Dendritic cell treated with granulocyte-macrophage colony-stimulating factor and Interleukin-4, amounts not matched to agents 40 ng/mL and 50 ng/mL, for 4 days (primary cell): ENCODE data around the gene SENP2.
"Not testable (repeated sequence)": the region's sequence is repeated elsewhere in the genome, so short reads cannot be mapped to it uniquely, and the experiment has no call there.

Experiments
- H3K27ac Mint-ChIP-seq: one replicate; pipeline ENCODE4 v1.8.0; 2022; ENCODE audit warnings: mild to moderate bottlenecking, mixed read lengths
- H3K27me3 Mint-ChIP-seq: one replicate; pipeline ENCODE4 v1.8.0; 2022; ENCODE audit warnings: mild to moderate bottlenecking, mixed read lengths
- H3K36me3 Mint-ChIP-seq: one replicate; pipeline ENCODE4 v1.8.0; 2022; ENCODE audit warnings: low read depth, mixed read lengths
- H3K4me1 Mint-ChIP-seq: one replicate; pipeline ENCODE4 v1.8.0; 2022; ENCODE audit warnings: low read depth, mixed read lengths
- H3K4me3 Mint-ChIP-seq: one replicate; pipeline ENCODE4 v1.8.0; 2022; ENCODE audit warnings: mild to moderate bottlenecking, moderate library complexity, mixed read lengths
- H3K9me3 Mint-ChIP-seq: one replicate; pipeline ENCODE4 v1.8.0; 2022; ENCODE audit warnings: mixed read lengths
- intact Hi-C: fragments of 100-400 bp; cut with micrococcal nuclease; formaldehyde crosslinking; loops from one replicate; pipeline ENCODE4 v1.15.0; 2022

Gene SENP2

DNA sequence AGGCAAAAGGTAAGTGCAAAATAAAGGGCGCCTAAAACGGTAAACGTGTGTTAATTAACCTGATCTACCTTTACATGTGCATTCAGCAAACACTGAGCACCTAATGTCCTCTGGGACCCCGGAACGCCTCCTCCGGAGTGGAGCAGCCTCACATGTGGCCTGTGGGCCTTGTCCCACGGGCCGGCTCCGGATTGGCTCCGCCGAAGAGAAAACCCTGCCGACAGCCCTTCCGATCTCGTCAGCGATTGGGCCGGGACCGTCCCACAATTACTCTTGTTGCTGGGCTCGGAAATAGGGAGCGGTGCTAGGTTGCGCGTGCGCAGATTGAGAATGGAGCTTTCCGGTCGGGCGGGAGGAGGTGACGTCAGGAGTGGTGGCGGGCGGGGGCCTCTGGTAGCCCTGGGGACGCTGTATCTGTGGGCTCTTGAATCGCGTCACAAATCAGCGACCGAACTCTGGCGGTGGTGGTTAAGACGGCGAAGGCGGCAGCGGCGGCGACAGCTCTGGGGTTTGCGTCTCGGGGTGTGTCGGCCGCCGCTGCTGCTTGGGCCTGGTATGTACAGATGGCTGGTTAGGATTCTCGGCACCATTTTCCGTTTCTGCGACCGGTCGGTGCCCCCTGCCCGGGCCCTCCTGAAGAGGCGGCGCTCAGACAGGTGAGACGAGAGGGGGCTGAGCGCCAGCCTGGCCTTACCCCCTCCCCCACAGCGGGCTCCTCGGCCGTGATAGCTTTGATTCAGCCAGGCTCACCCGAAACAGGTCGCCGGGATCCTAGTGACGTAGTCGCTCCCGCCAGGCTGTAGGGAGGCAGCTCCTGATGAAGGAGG lies at the start of gene SENP2:
SENP2 (plus strand) TSS at position 437 of the 827 bp plus-strand sequence; CDS start at position 556, 119 bp downstream.
- no peaks in the 10 kb centered on the region for H3K27me3 Mint-ChIP-seq
- intact Hi-C loops, result no loop called here
- H3K9me3 Mint-ChIP-seq, result no peaks in the 10 kb centered on the region
- peaks cover 18% of the 10 kb centered on the region for H3K36me3 Mint-ChIP-seq
- H3K4me3 Mint-ChIP-seq, result peak within 1 kb of the TSS; percentile 87
- H3K4me1 Mint-ChIP-seq, result peaks cover 24% of the 10 kb centered on the region
- H3K27ac Mint-ChIP-seq, result peak within 1 kb of the TSS; percentile 98

GRCh38 chr3:185537369-185537970 lies 48.6 kb upstream of the SENP2 start:
- no peaks in the 10 kb centered on the region for H3K9me3 Mint-ChIP-seq
- peak overlapping the region; percentile 72 for H3K27ac Mint-ChIP-seq
- H3K4me1 Mint-ChIP-seq, result peaks cover 12% of the 10 kb centered on the region
- peaks cover 7% of the 10 kb centered on the region for H3K27me3 Mint-ChIP-seq
- intact Hi-C loops, result no loop called here
- H3K4me3 Mint-ChIP-seq, result no peak overlapping the region
- no peaks in the 10 kb centered on the region for H3K36me3 Mint-ChIP-seq

DNA sequence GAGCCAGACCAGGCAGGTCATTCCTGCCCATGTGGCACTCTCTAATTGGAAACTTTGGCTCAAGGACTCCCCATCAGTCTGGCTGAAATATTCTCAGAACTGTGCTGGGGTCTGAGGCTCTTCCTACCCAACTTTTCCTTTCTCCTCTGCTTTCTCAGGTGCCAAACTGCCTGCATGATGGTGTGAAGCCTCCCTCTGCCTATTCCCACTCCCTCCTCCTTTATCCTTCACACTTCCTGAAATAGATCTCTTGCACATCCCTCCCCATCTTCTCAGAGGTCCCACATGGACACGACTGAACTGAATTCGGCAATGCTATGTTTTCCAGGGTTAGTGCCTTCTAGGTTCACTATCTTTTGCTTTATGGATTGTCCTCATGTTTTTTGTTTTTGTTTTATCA lies 46.2 kb upstream of the SENP2 start:
- peaks cover 12% of the 10 kb centered on the region for H3K4me1 Mint-ChIP-seq
- intact Hi-C loops, result no loop called here
- no peaks in the 10 kb centered on the region for H3K9me3 Mint-ChIP-seq
- H3K4me3 Mint-ChIP-seq, result no peak overlapping the region
- no peaks in the 10 kb centered on the region for H3K36me3 Mint-ChIP-seq
- peaks cover 7% of the 10 kb centered on the region for H3K27me3 Mint-ChIP-seq
- H3K27ac Mint-ChIP-seq, result peak overlapping the region; percentile 6

- intact Hi-C loops, result no loop called here
- Mint-ChIP-seq H3K4me1 (peaks cover 12% of the 10 kb centered on the region), H3K27ac (no peak overlapping the region), H3K4me3 (no peak overlapping the region), H3K9me3 (no peaks in the 10 kb centered on the region), H3K27me3 (peaks cover 7% of the 10 kb centered on the region), H3K36me3 (no peaks in the 10 kb centered on the region)
These were observed 45.4 kb upstream of the SENP2 start for GRCh38 chr3:185540695-185541094.

DNA sequence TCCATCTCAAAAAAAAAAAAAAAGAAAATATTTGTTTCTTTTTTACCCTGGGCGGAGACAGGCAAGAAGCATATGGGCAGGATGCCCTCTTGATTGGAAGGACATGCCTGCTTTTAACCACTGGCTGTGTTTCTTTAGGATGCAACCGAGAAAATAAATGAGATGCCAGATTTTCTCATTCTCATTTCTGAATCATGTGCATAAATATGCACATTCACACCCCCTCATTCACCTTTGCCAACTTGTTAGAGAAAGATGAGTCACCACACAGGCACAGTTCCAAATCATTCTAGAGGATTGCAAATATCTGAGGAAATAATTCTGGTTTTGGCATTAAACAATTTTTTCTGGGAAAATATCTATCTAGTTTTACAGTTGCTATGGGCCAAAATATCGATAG lies 37.0 kb upstream of the SENP2 start:
- H3K9me3 Mint-ChIP-seq, result no peaks in the 10 kb centered on the region
- no peak overlapping the region for H3K27ac Mint-ChIP-seq
- H3K36me3 Mint-ChIP-seq, result no peaks in the 10 kb centered on the region
- H3K4me3 Mint-ChIP-seq, result no peak overlapping the region
- no peaks in the 10 kb centered on the region for H3K4me1 Mint-ChIP-seq
- no peaks in the 10 kb centered on the region for H3K27me3 Mint-ChIP-seq
- intact Hi-C loops, result no loop called here

DNA sequence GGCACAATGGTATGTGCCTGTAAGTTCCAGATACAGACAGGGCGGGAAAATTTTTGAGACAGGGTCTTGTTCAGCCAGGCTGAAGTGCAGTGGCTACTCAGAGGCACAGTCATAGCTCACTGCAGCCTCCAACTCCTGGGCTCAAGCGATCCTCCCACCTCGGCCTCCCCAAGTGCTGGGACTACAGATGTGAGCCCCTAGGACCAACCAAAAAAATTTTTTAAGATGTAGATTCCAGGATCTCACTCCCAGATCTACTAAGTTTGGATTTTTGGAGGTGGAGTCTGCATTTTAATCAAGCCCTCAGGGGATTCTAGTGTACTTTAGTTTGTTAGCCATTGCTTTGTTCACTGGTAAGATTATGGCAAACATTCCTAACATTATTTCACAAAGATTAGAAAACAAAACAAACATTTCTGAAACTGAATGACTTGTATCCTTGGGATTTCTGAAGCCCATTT lies 36.4 kb upstream of the SENP2 start:
- Mint-ChIP-seq H3K27ac (no peak overlapping the region), H3K27me3 (no peaks in the 10 kb centered on the region), H3K9me3 (no peaks in the 10 kb centered on the region), H3K4me1 (no peaks in the 10 kb centered on the region), H3K36me3 (no peaks in the 10 kb centered on the region), H3K4me3 (no peak overlapping the region)
- intact Hi-C loops, result no loop called here

- no peaks in the 10 kb centered on the region for H3K36me3 Mint-ChIP-seq
- H3K27ac Mint-ChIP-seq, result no peak within 1 kb of the TSS
- H3K4me1 Mint-ChIP-seq, result no peaks in the 10 kb centered on the region
- no peaks in the 10 kb centered on the region for H3K27me3 Mint-ChIP-seq
- no peak within 1 kb of the TSS for H3K4me3 Mint-ChIP-seq
- intact Hi-C loops, result no loop called here
- H3K9me3 Mint-ChIP-seq, result no peaks in the 10 kb centered on the region
These were observed 33.7 kb upstream of the SENP2 start, which contains the start of gene LIPH for GRCh38 chr3:185552358-185552877. TSS of gene LIPH (minus strand) at chr3:185552588. CDS start at chr3:185552471, 117 bp downstream.

DNA sequence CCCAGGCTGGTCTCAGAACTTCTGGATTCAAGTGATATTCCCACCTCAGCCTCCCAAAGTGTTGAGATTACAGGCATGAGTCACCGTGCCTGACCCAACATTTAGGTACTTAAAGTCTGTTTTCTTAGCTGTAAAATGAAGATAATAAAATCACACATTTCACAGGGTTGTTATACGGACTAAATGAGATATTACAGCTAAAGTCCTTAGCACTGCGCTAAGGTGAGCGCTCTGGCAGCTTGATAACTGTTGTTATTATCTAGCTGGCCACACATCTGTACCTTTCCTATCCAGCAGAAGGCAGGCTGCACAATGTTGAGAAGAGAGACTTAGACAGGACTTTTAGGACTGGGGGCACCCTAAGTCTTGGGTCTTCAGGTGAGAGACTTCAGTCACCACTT lies 31.0 kb upstream of the SENP2 start:
- H3K9me3 Mint-ChIP-seq, result no peaks in the 10 kb centered on the region
- intact Hi-C loops, result no loop called here
- H3K4me1 Mint-ChIP-seq, result peaks cover 7% of the 10 kb centered on the region
- no peak overlapping the region for H3K27ac Mint-ChIP-seq
- no peaks in the 10 kb centered on the region for H3K36me3 Mint-ChIP-seq
- H3K27me3 Mint-ChIP-seq, result peaks cover 2% of the 10 kb centered on the region
- no peak overlapping the region for H3K4me3 Mint-ChIP-seq

DNA sequence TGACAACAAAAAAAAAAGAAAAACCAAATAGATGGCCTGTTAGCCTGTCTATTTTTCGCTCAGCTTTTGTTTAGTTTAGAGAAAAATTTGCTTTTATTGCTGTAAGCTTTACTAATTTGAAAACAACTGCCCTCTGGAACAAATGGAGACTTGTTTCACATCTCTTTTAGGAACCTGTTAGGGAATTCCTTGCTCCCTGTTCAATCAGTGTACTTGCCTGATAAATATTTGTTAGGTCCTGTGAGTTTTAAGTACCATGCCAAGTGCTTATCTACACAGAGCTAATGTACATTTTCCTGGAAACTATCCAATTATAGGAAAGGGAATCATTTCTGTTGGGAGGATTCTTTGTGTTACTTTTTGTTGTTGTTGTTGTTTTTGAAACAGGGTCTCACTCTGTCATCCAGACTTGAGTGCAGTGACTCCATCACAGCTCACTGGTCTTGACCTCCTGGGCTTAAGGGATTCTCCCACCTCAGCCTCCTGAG lies 30.2 kb upstream of the SENP2 start:
- H3K27ac Mint-ChIP-seq, result no peak overlapping the region
- no peaks in the 10 kb centered on the region for H3K9me3 Mint-ChIP-seq
- H3K27me3 Mint-ChIP-seq, result peaks cover 2% of the 10 kb centered on the region
- no peak overlapping the region for H3K4me3 Mint-ChIP-seq
- peaks cover 10% of the 10 kb centered on the region for H3K4me1 Mint-ChIP-seq
- no peaks in the 10 kb centered on the region for H3K36me3 Mint-ChIP-seq
- intact Hi-C loops, result no loop called here

GRCh38 chr3:185556640-185557039 lies 29.5 kb upstream of the SENP2 start:
- H3K9me3 Mint-ChIP-seq, H3K27me3 Mint-ChIP-seq, H3K27ac Mint-ChIP-seq, intact Hi-C loops, H3K36me3 Mint-ChIP-seq, H3K4me3 Mint-ChIP-seq: not testable (repeated sequence)
- peaks cover 18% of the 10 kb centered on the region for H3K4me1 Mint-ChIP-seq

DNA sequence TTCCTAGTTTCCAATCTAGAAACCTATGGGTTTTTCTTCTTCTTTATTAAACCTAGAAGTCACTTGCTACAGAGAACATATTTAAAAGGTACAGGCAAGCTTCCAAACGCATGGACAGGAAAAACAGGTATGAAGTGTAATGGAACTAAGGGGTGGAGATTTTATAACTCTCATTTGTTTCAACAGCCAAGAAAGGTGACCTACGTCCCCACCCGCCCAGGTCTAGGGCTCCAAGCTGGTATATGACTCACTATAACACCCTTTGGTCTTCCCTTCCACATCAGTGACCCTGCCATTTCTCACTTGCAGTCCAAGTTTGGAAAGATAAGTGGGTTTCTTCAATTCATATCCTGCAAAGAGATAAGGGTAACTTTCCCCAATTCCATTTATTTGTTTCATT lies 27.7 kb upstream of the SENP2 start:
- intact Hi-C loops, result no loop called here
- H3K36me3 Mint-ChIP-seq, result no peaks in the 10 kb centered on the region
- H3K27ac Mint-ChIP-seq, result no peak overlapping the region

DNA sequence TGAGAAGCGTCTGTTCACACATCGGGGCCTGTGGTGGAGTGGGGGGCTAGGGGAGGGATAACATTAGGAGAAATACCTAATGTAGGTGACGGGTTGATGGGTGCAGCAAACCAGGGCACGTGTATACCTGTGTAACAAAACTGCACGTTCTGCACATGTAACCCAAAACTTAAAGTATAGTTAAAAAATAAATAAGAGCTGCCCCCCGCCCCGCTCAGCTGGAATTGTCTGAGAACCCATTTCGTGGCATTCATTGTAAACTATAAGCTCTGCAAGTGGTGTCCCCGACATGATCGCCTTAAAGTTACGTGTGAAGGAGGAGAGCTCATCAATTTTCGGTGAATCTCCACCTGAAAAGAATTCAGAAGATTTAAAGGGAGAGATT lies 26.4 kb upstream of the SENP2 start:
- peaks cover 2% of the 10 kb centered on the region for H3K27me3 Mint-ChIP-seq
- H3K27ac Mint-ChIP-seq, result no peak overlapping the region
- intact Hi-C loops, result no loop called here
- H3K36me3 Mint-ChIP-seq, result no peaks in the 10 kb centered on the region
- H3K4me1 Mint-ChIP-seq, result peaks cover 24% of the 10 kb centered on the region
- H3K9me3 Mint-ChIP-seq, result no peaks in the 10 kb centered on the region
- H3K4me3 Mint-ChIP-seq, result no peak overlapping the region

More for the DNA sequence above, 27.7 kb upstream of the SENP2 start:
- Mint-ChIP-seq H3K4me1 (peaks cover 24% of the 10 kb centered on the region), H3K27me3 (peaks cover 2% of the 10 kb centered on the region), H3K9me3 (no peaks in the 10 kb centered on the region), H3K4me3 (no peak overlapping the region)

DNA sequence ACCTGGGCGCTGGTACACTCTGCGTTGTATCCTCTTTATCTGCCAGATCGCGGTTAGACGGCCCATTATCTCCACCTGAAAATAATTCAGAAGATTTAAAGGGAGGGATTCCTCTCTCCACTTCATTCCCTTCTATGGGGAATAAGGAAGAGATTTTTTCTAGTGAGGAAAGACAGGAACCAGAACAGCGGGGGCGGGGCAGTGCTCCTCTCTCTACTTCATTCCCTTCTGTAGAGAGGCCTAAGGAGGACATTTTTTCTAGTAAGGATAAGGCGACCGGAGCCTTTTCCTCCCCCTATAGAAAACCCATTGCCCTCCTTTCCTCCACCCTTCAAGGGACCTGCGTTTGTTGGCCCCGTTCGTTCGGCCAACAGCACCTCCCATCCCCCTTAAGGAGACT lies 25.4 kb upstream of the SENP2 start:
- H3K9me3 Mint-ChIP-seq, result no peaks in the 10 kb centered on the region
- intact Hi-C loops, result no loop called here

GRCh38 chr3:185561374-185561943 lies 24.6 kb upstream of the SENP2 start:
- Mint-ChIP-seq H3K36me3 (no peaks in the 10 kb centered on the region), H3K4me3 (no peak overlapping the region), H3K27ac (peak overlapping the region; percentile 74), H3K27me3 (peaks cover 2% of the 10 kb centered on the region), H3K9me3 (no peaks in the 10 kb centered on the region), H3K4me1 (peaks cover 24% of the 10 kb centered on the region)
- intact Hi-C loops, result no loop called here

More for the DNA sequence above, 25.4 kb upstream of the SENP2 start:
- Mint-ChIP-seq H3K36me3 (no peaks in the 10 kb centered on the region), H3K27ac (peak overlapping the region; percentile 74), H3K4me3 (no peak overlapping the region), H3K4me1 (peaks cover 24% of the 10 kb centered on the region), H3K27me3 (peaks cover 2% of the 10 kb centered on the region)
